GM23248 (cell line): Measurements from ENCODE around the gene ITPA.
"Not testable (repeated sequence)": the region's sequence is repeated elsewhere in the genome, so short reads cannot be mapped to it uniquely, and the experiment has no call there.

Source experiments
- EZH2 ChIP-seq: fragments of 200-600 bp; sonication (generic); IDR thresholded peaks from 2 replicates; pipeline ENCODE4 v1.6.1; 2018; ENCODE audit warnings: antibody characterized with exemption, mild to moderate bottlenecking; ENCODE audit not compliant: insufficient read depth, poor library complexity, severe bottlenecking
- EZH2phosphoT487 ChIP-seq: fragments of 200-600 bp; sonication (generic); IDR thresholded peaks from 2 replicates; pipeline ENCODE4 v1.6.1; 2018; ENCODE audit warnings: antibody characterized with exemption, moderate library complexity, mild to moderate bottlenecking, low read depth; ENCODE audit not compliant: insufficient read depth

GRCh38 chr20:3215359-3215917 lies 6.1 kb downstream of the ITPA start:
- not testable (repeated sequence) for TF ChIP-seq EZH2, EZH2phosphoT487
